Gastroesophageal sphincter (tissue), 3 donors: ENCODE results near the gene DNAI1.

Experiments used
- CTCF ChIP-seq, 4 experiments: fragments of 200-600 bp in 2 of 4; fragments of 450-650 bp in 2 of 4; sonication (generic) in 1 of 4; IDR thresholded peaks; one replicate each; pipeline ENCODE4 v1.5.1; 2017 to 2019; ENCODE audit warnings: antibody characterized with exemption in 4 of 4, mild to moderate bottlenecking in 2 of 4, moderate library complexity in 2 of 4
- EP300 ChIP-seq: sonication (generic); formaldehyde crosslinking; IDR thresholded peaks from one replicate; pipeline ENCODE4 v1.6.1; 2017; ENCODE audit warnings: antibody characterized with exemption, mild to moderate bottlenecking
- POLR2A ChIP-seq, 2 donors: fragments of 450-650 bp; IDR thresholded peaks; one replicate each; pipeline ENCODE4 v1.6.1; 2017; ENCODE audit warnings: antibody characterized with exemption in 2 of 2, mild to moderate bottlenecking in 2 of 2, moderate library complexity in 1 of 2
- POLR2AphosphoS5 ChIP-seq: sonication (generic); formaldehyde crosslinking; IDR thresholded peaks from one replicate; pipeline ENCODE4 v1.6.1; 2017; ENCODE audit warnings: antibody characterized with exemption

- TF ChIP-seq CTCF (IDR thresholded peaks at IDR 0.05) (no peak), POLR2A (IDR thresholded peaks at IDR 0.05) (no peak), POLR2AphosphoS5 (no peak), EP300 (no peak)
Measured at GRCh38 chr9:34413231-34413852, 45.3 kb upstream of the DNAI1 start.
